ENCODE data around the gene COL13A1.
A peak's percentile ranks its signal among the peaks of the same experiment; 100 is the strongest.

- TF ChIP-seq CTCF (IDR thresholded peaks at IDR 0.05) = peak; percentile 47 to 86 (median 71)
- no peak for TF ChIP-seq POLR2A (IDR thresholded peaks at IDR 0.05)
These were observed 156.3 kb downstream of the COL13A1 start for GRCh38 chr10:69957886-69958555.
